Right renal pelvis (tissue), 4 donors: Measurements from ENCODE around the gene UQCRHL. TPM values are rescaled to one million over a fixed set of nuclear protein-coding genes. Genes with fewer than 3 reads are reported as not detected.
"Not testable (repeated sequence)": the region's sequence is repeated elsewhere in the genome, so short reads cannot be mapped to it uniquely, and the experiment has no call there.

Source experiments
- DNase-seq, 4 donors: peaks; one replicate each; pipeline ENCODE4 v3.0.0-alpha.2; 2013; ENCODE audit warnings: low read depth in 4 of 4, low spot score in 3 of 4, missing footprints in 1 of 4
- polyA plus RNA-seq, 4 donors: library from polyadenylated mRNA; unstranded; fragments of 120-200 nt; gene quantifications; one replicate each; pipeline ENCODE4 v1.2.1, GENCODE V29; 2013; ENCODE audit not compliant: insufficient read length in 4 of 4

UQCRHL gene
- 1 to 10 TPM in 3 of 4 donors, under 1 TPM in 1; 0.90 to 1.9 (median 1.5) TPM for polyA plus RNA-seq

DNA sequence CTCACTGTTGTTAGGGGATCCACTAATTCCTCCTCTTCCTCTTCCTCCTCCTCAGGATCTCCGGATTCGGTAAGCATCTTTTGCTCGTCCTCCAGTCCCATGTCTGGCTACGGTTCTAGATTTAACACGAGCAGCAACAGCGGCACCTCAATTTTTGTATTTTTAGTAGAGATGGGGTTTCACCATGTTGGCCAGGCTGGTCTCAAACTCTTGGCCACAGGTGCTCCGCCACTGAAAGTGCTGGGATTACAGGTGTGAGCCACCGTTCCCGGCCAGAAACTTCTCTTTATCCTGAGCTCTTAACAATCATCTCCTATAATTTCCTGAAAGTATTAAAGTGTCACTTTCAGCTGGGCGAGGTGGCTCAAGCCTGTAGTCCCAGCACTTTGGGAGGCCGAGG, at the start of gene UQCRHL:
Gene UQCRHL, minus strand, starts transcription at position 101 of the 400 bp plus-strand sequence. Its CDS starts 0 bp downstream, at position 101.
- not testable (repeated sequence) for DNase-seq

GRCh38 chr1:15856888-15857287, 49.4 kb upstream of the UQCRHL start:
- DNase-seq, result no peak

DNA sequence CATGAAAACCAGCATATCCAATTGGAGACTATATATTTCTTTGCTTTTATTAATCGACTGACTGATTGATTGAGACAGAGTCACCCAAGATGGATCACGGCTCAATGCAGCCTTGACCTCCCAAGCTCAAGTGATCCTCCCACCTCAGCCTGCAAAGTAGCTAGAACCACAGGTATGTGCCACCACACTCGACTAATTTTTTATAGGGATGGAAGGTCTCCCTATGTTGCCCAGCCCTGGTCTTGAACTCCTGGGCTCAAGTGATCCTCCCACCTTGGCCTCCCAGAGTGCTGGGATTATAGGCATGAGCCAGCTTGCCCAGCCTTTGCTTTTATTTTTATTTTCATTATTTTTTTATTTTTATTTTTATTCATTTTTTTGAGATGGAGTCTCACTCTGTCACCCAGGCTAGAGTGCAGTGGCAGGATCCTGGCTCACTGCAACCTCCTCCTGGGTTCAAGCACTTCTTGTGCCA, 45.4 kb upstream of the UQCRHL start:
- no peak for DNase-seq

DNA sequence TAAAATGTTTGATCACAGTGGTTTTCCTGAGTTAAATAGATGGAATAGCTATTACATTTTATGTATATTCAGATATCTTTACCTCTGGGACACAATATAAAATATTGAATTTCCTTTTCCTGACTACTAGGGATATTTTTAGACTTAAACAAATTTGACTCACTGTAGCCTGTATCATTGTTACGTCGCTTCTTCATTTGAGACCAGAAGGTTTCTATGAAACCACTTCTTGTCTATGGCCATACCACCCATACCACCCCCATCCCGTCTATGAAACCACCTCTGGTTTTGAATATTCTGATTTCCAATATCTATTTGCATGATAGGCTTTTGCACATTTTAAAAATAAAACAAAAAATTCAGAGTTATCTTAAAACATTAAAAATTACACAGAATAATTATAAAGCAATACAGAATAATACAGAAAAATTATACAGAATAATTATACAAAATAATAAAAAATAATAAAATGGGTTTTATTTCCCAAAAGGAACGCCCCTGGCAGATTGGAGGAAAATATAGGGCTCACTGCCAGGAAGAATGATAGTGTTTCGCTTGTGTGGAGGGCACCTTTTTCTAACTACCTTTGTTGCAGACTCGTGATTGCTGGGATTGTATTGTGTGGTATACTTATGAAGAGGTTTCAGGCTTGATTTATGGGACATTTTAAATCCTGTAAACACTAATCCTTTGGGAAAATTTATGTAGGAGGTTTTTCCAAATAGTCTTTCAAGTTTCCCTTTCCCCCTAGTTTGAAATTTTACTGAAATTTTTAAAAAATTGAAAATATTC, 44.8 kb upstream of the UQCRHL start:
- no peak for DNase-seq

DNA sequence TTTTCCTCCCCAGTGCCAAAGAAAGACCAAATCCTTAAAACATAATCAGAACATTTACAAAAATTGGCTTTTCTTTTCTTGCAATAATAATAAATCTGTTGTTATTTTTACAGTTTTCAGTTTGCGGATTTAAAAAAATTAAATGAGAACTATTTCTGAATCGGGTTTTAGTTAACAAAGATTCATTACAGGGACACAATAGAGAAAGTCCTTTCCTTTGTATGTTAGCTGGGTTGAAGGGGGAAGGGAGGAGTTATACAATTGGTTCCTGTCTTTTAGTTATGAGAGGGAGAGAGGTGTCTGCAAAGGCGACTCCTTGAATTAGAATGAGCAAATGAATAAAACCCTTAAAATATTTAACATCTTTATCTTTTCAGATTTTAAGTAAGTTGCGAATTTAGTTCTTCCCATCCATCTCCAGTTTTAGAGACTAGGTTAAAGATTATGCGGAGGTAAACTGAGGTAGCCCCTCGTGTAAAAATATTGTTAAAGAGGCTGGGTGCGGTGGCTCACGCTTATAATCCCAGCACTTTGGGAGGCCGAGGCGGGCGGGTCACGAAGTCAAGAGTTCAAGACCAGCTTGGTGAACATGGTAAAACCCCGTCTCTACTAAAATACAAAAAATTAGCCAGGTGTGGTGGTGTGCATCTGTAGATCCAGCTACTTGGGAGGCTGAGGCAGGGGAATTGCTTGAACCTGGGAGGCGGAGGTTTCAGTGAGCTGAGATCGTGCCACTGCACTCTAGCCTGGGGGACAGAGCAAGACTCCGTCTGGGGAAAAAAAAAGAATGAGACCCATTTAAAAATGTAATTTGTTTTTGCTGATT, 44.0 kb upstream of the UQCRHL start:
- DNase-seq, result no peak

GRCh38 chr1:15850471-15851001, 43.1 kb upstream of the UQCRHL start:
- no peak for DNase-seq

DNA sequence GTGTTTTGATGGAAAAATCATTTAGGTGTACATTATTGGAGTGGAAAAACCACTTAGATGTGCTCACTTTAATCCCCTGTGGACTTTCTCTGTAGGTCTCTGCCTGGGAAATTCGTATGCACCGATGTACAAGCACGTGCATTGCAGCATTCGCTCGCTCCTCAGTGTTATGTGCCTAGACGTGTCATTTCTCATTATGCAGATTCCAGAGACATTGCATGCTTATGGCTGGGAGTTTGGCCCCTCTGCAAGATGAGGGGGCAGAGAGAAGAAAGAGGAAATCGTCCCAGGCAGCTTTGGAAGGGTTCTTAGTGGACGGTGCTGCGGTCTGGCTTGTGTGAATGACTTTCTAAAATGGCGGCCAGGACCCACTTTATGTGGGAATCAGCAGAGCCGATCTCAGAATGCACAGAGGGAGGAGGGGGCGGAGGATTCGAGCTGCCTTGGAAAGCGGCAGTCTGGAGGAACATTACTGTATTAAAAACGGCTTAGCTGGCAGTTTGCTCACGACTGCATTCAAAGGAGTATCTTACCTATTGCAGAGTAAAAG, 42.4 kb upstream of the UQCRHL start:
- peak in 2 of 4 donors; percentile 74 to 80 for DNase-seq

DNA sequence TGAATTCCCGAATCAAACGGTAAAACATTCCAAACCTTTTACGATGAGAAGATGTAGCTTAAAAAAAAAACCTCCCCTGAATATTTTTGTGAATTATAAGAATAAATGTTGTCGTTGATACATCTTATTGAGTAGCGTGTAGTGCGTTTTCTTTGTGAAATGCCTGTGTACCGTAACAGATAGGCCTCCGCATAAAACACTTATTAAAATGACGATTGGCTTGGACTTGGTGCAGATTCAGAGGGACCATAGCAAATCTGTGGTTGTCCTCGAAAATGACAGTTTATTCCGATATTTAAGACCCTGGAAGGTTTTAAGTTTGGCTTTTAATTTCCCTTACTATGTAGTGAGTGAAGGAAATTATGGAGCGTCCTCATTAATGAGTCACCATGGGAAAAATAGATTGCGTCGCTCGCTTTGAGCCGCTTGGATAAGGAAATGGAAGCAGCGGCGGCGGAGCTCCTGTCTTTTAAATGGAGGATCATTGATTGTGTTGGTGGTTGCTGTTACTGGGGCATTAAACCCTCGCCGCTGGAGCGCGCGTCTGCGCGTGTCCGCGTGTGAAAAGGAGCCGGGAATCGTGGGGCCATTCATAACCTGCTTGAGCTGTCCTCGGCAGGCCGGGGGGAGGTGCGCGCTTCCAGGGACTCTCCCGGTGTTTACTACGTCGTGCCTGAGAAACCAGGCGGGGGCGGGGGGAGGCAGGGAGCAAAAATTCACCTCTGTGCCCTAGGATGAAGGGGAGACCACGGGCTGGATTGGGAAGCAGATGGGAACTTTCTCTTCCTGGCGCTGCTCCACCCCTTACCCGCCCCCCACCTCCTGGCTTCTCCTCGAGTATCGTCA, 41.7 kb upstream of the UQCRHL start:
- DNase-seq, result peak; percentile 79 to 85 (median 80)

DNA sequence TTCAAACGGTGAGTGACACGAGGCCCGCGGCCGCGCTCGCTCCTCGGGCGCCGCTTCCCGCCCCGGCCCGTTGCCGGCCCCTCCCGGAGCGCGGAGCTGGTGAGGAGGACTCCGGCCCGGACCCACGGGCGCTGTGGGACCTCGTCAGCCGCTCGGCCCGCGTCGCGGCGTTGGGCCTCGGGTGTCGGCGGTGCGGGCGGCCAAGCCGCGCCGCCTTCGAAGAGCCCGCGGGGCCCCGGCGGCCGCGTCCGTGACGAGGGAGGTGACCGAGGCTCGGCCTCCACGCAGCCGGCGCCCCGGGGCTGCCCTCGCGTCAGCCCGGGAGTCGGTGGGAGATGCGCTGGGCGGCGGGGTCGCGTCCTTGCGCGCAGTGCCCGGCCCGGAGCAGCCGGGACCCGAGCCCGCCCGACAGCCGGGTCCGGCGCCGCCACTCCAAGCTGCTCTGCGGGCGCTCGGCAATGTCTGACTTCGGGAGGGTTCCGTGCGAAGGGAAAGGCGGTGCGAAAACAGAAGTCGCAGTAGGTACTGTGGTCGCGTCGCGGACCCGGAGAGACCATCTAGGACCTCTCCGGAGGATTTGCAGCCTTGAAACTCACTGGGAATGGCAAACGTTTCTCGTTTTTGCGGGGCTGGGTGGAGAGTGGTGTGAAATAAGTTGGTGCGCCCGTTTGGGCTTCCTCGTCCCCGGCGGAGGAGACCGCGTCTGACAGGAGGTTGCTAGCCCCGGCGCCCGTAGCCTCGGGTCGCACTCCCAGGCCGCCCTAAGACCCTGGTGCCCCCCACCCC, 40.9 kb upstream of the UQCRHL start:
- no peak for DNase-seq

DNA sequence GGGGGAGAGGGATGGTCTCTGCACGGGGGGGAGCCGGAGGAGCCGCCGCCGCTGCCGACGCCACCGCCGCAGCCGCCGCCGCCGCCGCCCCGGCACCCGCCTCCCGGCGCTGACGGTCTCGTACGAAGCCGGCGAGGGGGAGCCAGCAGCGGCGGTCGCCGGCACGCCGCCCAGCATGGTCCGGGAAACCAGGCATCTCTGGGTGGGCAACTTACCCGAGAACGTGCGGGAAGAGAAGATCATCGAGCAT, 40.4 kb upstream of the UQCRHL start:
- DNase-seq, result no peak

DNA sequence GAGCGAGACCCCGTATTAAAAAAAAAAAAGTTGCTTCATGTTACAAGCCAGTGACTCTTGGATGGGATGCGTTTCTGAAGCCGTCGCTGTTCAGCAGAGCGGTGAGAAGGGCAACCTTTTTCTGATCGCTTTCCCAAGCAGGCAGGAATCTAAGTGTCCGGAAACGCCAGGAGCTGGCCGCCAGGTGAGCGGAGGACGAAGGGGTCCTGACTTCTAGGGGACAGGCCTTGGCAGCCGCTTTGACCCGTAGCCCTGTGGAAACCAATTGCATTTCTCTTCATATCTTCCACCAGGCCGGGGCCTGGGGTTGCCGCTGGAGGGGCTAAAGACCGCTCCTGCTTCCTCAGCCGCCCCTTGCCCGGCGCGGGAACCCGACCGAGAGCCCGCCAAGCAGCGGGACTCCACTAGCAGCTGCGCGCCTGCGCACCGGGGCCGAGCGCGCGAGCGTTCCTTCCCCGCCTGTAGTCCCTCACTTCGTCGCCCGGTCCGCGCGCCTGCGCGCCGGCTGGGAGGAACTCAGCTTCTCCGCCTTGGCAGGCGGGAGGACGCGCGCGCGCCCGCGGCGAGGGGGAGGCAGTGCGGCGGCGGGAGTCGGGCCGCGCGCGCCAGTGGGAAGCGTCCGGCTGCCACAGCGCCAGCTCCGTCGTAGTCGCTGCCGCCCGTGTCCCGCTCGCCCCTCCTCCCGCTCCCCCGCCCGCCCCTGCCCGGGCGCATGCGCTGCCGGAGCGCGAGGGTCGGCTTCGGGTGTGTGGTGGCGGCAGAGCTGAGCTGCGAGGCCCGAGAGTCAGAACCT, 39.8 kb upstream of the UQCRHL start, which contains the start of gene SPEN:
Gene SPEN, plus strand, starts transcription at position 608 of the 793 bp plus-strand sequence. CDS start 361 bp downstream, outside the sequence.
- DNase-seq, result peak; percentile 97 to 98 (median 97)

DNA sequence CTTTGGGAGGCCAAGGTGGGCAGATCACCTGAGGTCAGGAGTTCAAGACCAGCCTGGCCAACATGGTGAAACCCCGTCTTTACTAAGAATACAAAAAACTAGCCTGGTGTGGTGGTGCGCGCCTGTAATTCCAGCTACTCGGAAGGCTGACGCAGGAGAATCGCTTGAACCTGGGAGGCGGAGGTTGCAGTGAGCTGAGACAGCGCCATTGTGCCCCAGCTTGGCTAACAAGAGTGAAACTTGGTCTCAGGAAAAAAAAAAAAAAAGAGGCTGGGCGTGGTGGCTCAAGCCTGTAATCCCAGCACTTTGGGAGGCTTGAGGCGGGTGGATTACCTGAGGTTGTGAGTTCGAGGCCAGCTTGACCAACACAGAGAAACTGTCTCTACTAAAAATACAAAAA, 38.6 kb upstream of the UQCRHL start:
- not testable (repeated sequence) for DNase-seq

- DNase-seq, result peak in 1 of 4 donors; percentile 47
Observed at GRCh38 chr1:15843826-15844572, 36.5 kb upstream of the UQCRHL start.

DNA sequence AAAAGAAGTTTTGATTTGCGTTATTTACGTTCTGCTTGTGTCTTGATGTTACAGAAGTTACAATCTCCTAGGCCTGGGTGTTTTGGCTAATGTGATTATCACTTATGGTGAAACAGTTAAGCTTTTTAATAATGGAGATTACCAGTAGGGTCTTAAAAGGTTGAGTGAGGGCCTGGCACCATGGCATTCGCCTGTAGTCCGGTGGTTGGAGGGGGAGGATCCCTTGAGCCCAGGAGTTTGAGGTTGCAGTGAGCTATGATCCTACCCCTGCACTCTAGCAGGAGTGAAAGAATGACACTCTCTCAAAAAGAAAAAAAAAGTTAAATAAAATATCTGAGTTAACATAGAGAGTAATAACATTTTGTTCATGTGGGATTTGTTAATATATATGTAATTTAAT, 31.3 kb upstream of the UQCRHL start:
- no peak for DNase-seq

- no peak for DNase-seq
Observed at GRCh38 chr1:15837931-15838330, 30.5 kb upstream of the UQCRHL start.

GRCh38 chr1:15836772-15837669, 29.6 kb upstream of the UQCRHL start:
- no peak for DNase-seq

GRCh38 chr1:15836511-15836771, 29.0 kb upstream of the UQCRHL start:
- DNase-seq, result not testable (repeated sequence)
